ENCODE data around the gene MAN2A2. TPM values are rescaled to one million over a fixed set of nuclear protein-coding genes. Genes with fewer than 3 reads are reported as not detected.
A peak's percentile ranks its signal among the peaks of the same experiment; 100 is the strongest.

MAN2A2 gene
- total and polyA plus RNA-seq, 7 experiments from 2014 or later, result 7.1 to 171 (median 132) TPM

GRCh38 chr15:90860450-90860849 lies 42.7 kb upstream of the MAN2A2 start:
- Mint-ChIP-seq H3K27ac (peak overlapping the region in 1 of 9 donors; percentile 53), H3K9me3 (peaks cover 0 to 2% (median 0%) of the 10 kb centered on the region in 11 donors), H3K4me3 (no peak overlapping the region), H3K4me1 (peaks cover 0 to 66% (median 18%) of the 10 kb centered on the region in 7 donors), H3K27me3 (no peaks in the 10 kb centered on the region), H3K36me3 (peaks cover 0 to 12% (median 0%) of the 10 kb centered on the region in 5 donors)
- Histone ChIP-seq H3K4me3 (ENCODE audit: low read length) (no peak overlapping the region), H3K4me1 (ENCODE audit: control insufficient read depth in 2 of 2, insufficient read depth in 2 of 2, low read length in 2 of 2) (peaks cover 8 to 9% of the 10 kb centered on the region in 2 donors), H3K27me3 (ENCODE audit: control insufficient read depth in 2 of 2, insufficient read depth in 2 of 2, low read length in 2 of 2) (no peaks in the 10 kb centered on the region), H3K27ac (ENCODE audit: low read depth, low read length) (no peak overlapping the region), H3K9me3 (ENCODE audit: control insufficient read depth in 2 of 3, low read length in 3 of 3) (no peaks in the 10 kb centered on the region), H3K36me3 (ENCODE audit: control insufficient read depth in 2 of 3, insufficient read depth in 3 of 3, low read length in 3 of 3) (no peaks in the 10 kb centered on the region)
- POLR2A ChIA-PET, result interaction anchor here (1.0 kb wide), 1 partner anchor 25 kb away, joined by 3 read pairs; no protein-coding TSS in a partner anchor
- DNase-seq (no peak), ATAC-seq (no peak)
- intact Hi-C loops (cut with micrococcal nuclease), result no loop called here
- CTCF ChIA-PET, result no interaction called here

DNA sequence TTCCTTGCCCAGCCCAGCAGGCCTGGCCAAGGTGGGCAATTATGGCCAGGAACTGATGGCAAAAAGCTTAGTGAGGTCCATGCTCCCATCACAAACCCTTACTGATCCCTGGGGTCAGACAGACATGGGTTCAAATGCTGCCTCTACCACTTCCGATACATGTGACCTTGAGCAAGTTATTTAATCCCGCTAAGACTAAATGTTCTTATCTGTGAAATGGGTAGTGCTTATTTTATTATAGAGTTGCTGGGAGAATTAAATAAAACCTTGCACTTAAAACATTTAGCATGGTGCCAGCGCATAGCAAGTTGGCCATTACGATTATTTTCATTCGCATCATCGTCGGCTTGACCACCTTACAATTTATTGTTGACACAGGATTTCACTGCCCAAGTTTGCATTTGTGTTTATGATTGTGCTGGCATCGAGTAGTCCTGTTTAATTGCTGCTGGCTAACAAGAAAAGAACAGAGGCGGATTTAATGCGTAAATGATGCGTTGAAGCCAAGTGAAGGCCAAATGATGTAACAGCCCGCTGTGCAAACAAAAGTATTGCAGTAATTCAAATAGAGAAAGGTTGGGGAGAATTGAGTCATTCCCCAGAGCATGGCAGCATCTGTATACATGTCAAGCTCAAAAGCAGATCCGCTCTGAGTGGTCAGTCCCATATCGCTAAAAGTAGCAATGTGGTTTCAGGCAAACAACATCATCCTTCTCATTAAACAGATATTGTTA lies 42.0 kb upstream of the MAN2A2 start:
- H3K27me3 Mint-ChIP-seq, result no peaks in the 10 kb centered on the region

DNA sequence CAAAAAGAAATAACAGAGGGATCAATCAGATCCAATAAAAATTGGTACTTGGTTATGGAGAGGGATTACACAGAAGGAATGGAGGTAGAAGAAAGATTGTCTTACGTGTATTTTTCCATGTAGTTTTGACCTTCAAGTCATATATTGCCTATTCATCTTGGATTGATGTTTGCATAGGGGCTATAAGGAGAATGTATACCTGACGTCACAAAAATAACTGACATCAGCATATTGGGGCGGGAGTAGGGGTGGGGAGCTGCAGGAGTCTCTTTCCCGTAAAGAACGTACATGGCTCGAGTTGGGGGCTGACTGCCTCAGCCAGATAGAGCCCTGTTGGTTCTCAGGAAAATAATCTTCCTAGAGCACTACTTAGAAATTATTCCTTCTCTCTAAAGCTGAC lies 40.6 kb upstream of the MAN2A2 start:
- Histone ChIP-seq H3K4me1 (ENCODE audit: control insufficient read depth in 2 of 2, insufficient read depth in 2 of 2, low read length in 2 of 2) (peaks cover 0 to 5% of the 10 kb centered on the region in 2 donors), H3K27me3 (ENCODE audit: control insufficient read depth in 2 of 2, insufficient read depth in 2 of 2, low read length in 2 of 2) (no peaks in the 10 kb centered on the region), H3K9me3 (ENCODE audit: control insufficient read depth in 2 of 3, low read length in 3 of 3) (no peaks in the 10 kb centered on the region), H3K36me3 (ENCODE audit: control insufficient read depth in 2 of 3, insufficient read depth in 3 of 3, low read length in 3 of 3) (no peaks in the 10 kb centered on the region), H3K27ac (ENCODE audit: low read depth, low read length) (no peak overlapping the region), H3K4me3 (ENCODE audit: low read length) (no peak overlapping the region)
- POLR2A ChIA-PET, result no interaction called here
- H3K27me3 Mint-ChIP-seq, result no peaks in the 10 kb centered on the region
- H3K4me3 Mint-ChIP-seq, result no peak overlapping the region
- intact Hi-C loops (cut with micrococcal nuclease), result no loop called here
- no peak overlapping the region for H3K27ac Mint-ChIP-seq
- no peak for DNase-seq
- H3K4me1 Mint-ChIP-seq, result peaks cover 0 to 64% (median 5%) of the 10 kb centered on the region in 7 donors
- CTCF ChIA-PET, result no interaction called here
- H3K36me3 Mint-ChIP-seq, result peaks cover 0 to 12% (median 0%) of the 10 kb centered on the region in 5 donors
- ATAC-seq, result no peak
- H3K9me3 Mint-ChIP-seq, result peaks cover 0 to 2% (median 0%) of the 10 kb centered on the region in 11 donors

More for the DNA sequence above, 42.0 kb upstream of the MAN2A2 start:
- H3K4me3 Mint-ChIP-seq, result no peak overlapping the region
- no peaks in the 10 kb centered on the region for H3K36me3 ChIP-seq (ENCODE audit: control insufficient read depth in 2 of 3, insufficient read depth in 3 of 3, low read length in 3 of 3)
- no peaks in the 10 kb centered on the region for H3K27me3 ChIP-seq (ENCODE audit: control insufficient read depth in 2 of 2, insufficient read depth in 2 of 2, low read length in 2 of 2)
- no peak overlapping the region for H3K4me3 ChIP-seq (ENCODE audit: low read length)
- no peaks in the 10 kb centered on the region for H3K9me3 ChIP-seq (ENCODE audit: control insufficient read depth in 2 of 3, low read length in 3 of 3)
- peaks cover 0 to 65% (median 15%) of the 10 kb centered on the region in 7 donors for H3K4me1 Mint-ChIP-seq
- peaks cover 0 to 12% (median 0%) of the 10 kb centered on the region in 5 donors for H3K36me3 Mint-ChIP-seq
- POLR2A ChIA-PET, result interaction anchor here (0.6 kb wide), 1 partner anchor 165 kb away, joined by 3 read pairs; no protein-coding TSS in a partner anchor
- CTCF ChIA-PET, result no interaction called here
- peak overlapping the region in 1 of 9 donors; percentile 53 for H3K27ac Mint-ChIP-seq
- H3K27ac ChIP-seq (ENCODE audit: low read depth, low read length), result no peak overlapping the region
- intact Hi-C loops (cut with micrococcal nuclease), result no loop called here
- peaks cover 0 to 2% (median 0%) of the 10 kb centered on the region in 11 donors for H3K9me3 Mint-ChIP-seq
- ATAC-seq (no peak), DNase-seq (no peak)
- H3K4me1 ChIP-seq (ENCODE audit: control insufficient read depth in 2 of 2, insufficient read depth in 2 of 2, low read length in 2 of 2), result peaks cover 8 to 9% of the 10 kb centered on the region in 2 donors

GRCh38 chr15:90862964-90863778 lies 39.9 kb upstream of the MAN2A2 start:
- H3K9me3 ChIP-seq (ENCODE audit: control insufficient read depth in 2 of 3, low read length in 3 of 3), result no peaks in the 10 kb centered on the region
- peak overlapping the region in 2 of 9 donors; percentile 52 to 81 for H3K27ac Mint-ChIP-seq
- ATAC-seq (peak; percentile 76), DNase-seq (no peak)
- H3K36me3 ChIP-seq (ENCODE audit: control insufficient read depth in 2 of 3, insufficient read depth in 3 of 3, low read length in 3 of 3), result no peaks in the 10 kb centered on the region
- POLR2A ChIA-PET, result no interaction called here
- H3K36me3 Mint-ChIP-seq, result peaks cover 0 to 10% (median 0%) of the 10 kb centered on the region in 5 donors
- no peak overlapping the region for H3K27ac ChIP-seq (ENCODE audit: low read depth, low read length)
- H3K27me3 Mint-ChIP-seq, result no peaks in the 10 kb centered on the region
- no peaks in the 10 kb centered on the region for H3K4me1 ChIP-seq (ENCODE audit: control insufficient read depth in 2 of 2, insufficient read depth in 2 of 2, low read length in 2 of 2)
- intact Hi-C loops (cut with micrococcal nuclease), result no loop called here
- H3K4me3 Mint-ChIP-seq, result peak overlapping the region in 1 of 10 donors; percentile 17
- peaks cover 0 to 2% (median 0%) of the 10 kb centered on the region in 11 donors for H3K9me3 Mint-ChIP-seq
- CTCF ChIA-PET, result interaction anchor here (0.5 kb wide), 1 partner anchor 543 kb away, joined by 4 read pairs; no protein-coding TSS in a partner anchor
- peaks cover 0 to 63% (median 3%) of the 10 kb centered on the region in 7 donors for H3K4me1 Mint-ChIP-seq
- no peak overlapping the region for H3K4me3 ChIP-seq (ENCODE audit: low read length)
- no peaks in the 10 kb centered on the region for H3K27me3 ChIP-seq (ENCODE audit: control insufficient read depth in 2 of 2, insufficient read depth in 2 of 2, low read length in 2 of 2)

GRCh38 chr15:90863987-90864386 lies 39.1 kb upstream of the MAN2A2 start:
- H3K27me3 Mint-ChIP-seq, result no peaks in the 10 kb centered on the region
- H3K27ac Mint-ChIP-seq, result peak overlapping the region in 1 of 9 donors; percentile 81
- POLR2A ChIA-PET, result no interaction called here
- Histone ChIP-seq H3K36me3 (ENCODE audit: control insufficient read depth in 2 of 3, insufficient read depth in 3 of 3, low read length in 3 of 3) (no peaks in the 10 kb centered on the region), H3K27me3 (ENCODE audit: control insufficient read depth in 2 of 2, insufficient read depth in 2 of 2, low read length in 2 of 2) (no peaks in the 10 kb centered on the region), H3K4me1 (ENCODE audit: control insufficient read depth in 2 of 2, insufficient read depth in 2 of 2, low read length in 2 of 2) (no peaks in the 10 kb centered on the region), H3K9me3 (ENCODE audit: control insufficient read depth in 2 of 3, low read length in 3 of 3) (no peaks in the 10 kb centered on the region), H3K4me3 (ENCODE audit: low read length) (no peak overlapping the region), H3K27ac (ENCODE audit: low read depth, low read length) (no peak overlapping the region)
- intact Hi-C loops (cut with micrococcal nuclease), result no loop called here
- H3K9me3 Mint-ChIP-seq, result peaks cover 0 to 2% (median 0%) of the 10 kb centered on the region in 11 donors
- DNase-seq (no peak), ATAC-seq (no peak)
- H3K4me3 Mint-ChIP-seq, result no peak overlapping the region
- CTCF ChIA-PET, result no interaction called here
- peaks cover 0 to 67% (median 9%) of the 10 kb centered on the region in 7 donors for H3K4me1 Mint-ChIP-seq
- H3K36me3 Mint-ChIP-seq, result peaks cover 0 to 10% (median 0%) of the 10 kb centered on the region in 5 donors

GRCh38 chr15:90864507-90864906 lies 38.6 kb upstream of the MAN2A2 start:
- H3K36me3 ChIP-seq (ENCODE audit: control insufficient read depth in 2 of 3, insufficient read depth in 3 of 3, low read length in 3 of 3), result no peaks in the 10 kb centered on the region
- H3K36me3 Mint-ChIP-seq, result peaks cover 0 to 10% (median 0%) of the 10 kb centered on the region in 5 donors
- no peaks in the 10 kb centered on the region for H3K27me3 Mint-ChIP-seq
- ChIA-PET CTCF (no interaction called here), POLR2A (no interaction called here)
- peaks cover 0 to 2% (median 0%) of the 10 kb centered on the region in 11 donors for H3K9me3 Mint-ChIP-seq
- H3K4me1 ChIP-seq (ENCODE audit: control insufficient read depth in 2 of 2, insufficient read depth in 2 of 2, low read length in 2 of 2), result peaks cover 2% of the 10 kb centered on the region in 2 donors
- no peak overlapping the region for H3K4me3 Mint-ChIP-seq
- ATAC-seq (no peak), DNase-seq (no peak)
- no peaks in the 10 kb centered on the region for H3K27me3 ChIP-seq (ENCODE audit: control insufficient read depth in 2 of 2, insufficient read depth in 2 of 2, low read length in 2 of 2)
- H3K4me3 ChIP-seq (ENCODE audit: low read length), result no peak overlapping the region
- H3K4me1 Mint-ChIP-seq, result peaks cover 0 to 68% (median 12%) of the 10 kb centered on the region in 7 donors
- no peaks in the 10 kb centered on the region for H3K9me3 ChIP-seq (ENCODE audit: control insufficient read depth in 2 of 3, low read length in 3 of 3)
- intact Hi-C loops (cut with micrococcal nuclease), result no loop called here
- H3K27ac Mint-ChIP-seq, result no peak overlapping the region
- H3K27ac ChIP-seq (ENCODE audit: low read depth, low read length), result no peak overlapping the region
